HepG2 (cell line): Measurements from ENCODE around the gene PRKG1. TPM values are rescaled to one million over a fixed set of nuclear protein-coding genes. Genes with fewer than 3 reads are reported as not detected.

Source experiments
- ATAC-seq: fragments of 200-7000 bp; cut with Tn5 transposase; 3 replicates; pipeline ENCODE4 v1.9.1; 2020; ENCODE audit warnings: mild to moderate bottlenecking, moderate library complexity
- BruUV-seq: library from RNA; stranded (reverse); fragments of 400-500 nt; replicated peaks from 2 replicates; lab custom pipeline; 2021; lab: Mats Ljungman, UMichigan
- CTCF ChIA-PET: fragments of 300-600 bp; formaldehyde crosslinking; extraction: SDS; loops from one replicate; lab custom pipeline; 2021; ENCODE audit warnings: low total read pairs, inconsistent platforms, low intra/inter-chr PET ratio; lab: Yijun Ruan, JAX
- POLR2A ChIA-PET: fragments of 350-600 bp; sonication (Branson Sonifier 250); formaldehyde crosslinking; loops from one replicate; lab custom pipeline; 2020; ENCODE audit warnings: antibody characterized with exemption, inconsistent platforms; lab: Yijun Ruan, JAX
- DNase-seq: peaks from one replicate; pipeline ENCODE4 v3.0.0-alpha.2; 2015; ENCODE audit warnings: low spot score
- FAIRE-seq: peaks from 3 replicates; lab custom pipeline; 2011; peaks lifted over from hg19 to GRCh38; lab: Jason Lieb, UNC
- H2AFZ ChIP-seq: one replicate; pipeline ENCODE4 v1.6.1; 2011; ENCODE audit warnings: low read length, inconsistent platforms
- H3K27ac ChIP-seq: fragments of 300-600 bp; 3 replicates; pipeline ENCODE4 v1.8.0; 2011; ENCODE audit warnings: mixed run types, mild to moderate bottlenecking, mixed read lengths, low read length, inconsistent platforms; ENCODE audit not compliant: insufficient read depth; ENCODE audit errors: extremely low read length
- H3K27me3 ChIP-seq, 2 experiments: fragments of 200-600 bp in 1 of 2; 2 replicates in 1 of 2; 3 replicates in 1 of 2; pipeline versions ENCODE4 v1.6.0 to v1.8.0; 2011; ENCODE audit warnings: low read length in 2 of 2, mild to moderate bottlenecking in 2 of 2, moderate library complexity in 2 of 2, inconsistent platforms in 1 of 2; ENCODE audit not compliant: insufficient read depth in 2 of 2, control insufficient read depth in 1 of 2
- H3K36me3 ChIP-seq, 2 experiments: fragments of 200-600 bp in 1 of 2; replicated peaks in 1 of 2; 2 replicates in 1 of 2; 3 replicates in 1 of 2; pipeline versions ENCODE4 v1.5.1 to v1.8.0; 2011; ENCODE audit warnings: low read length in 2 of 2, inconsistent platforms in 1 of 2; ENCODE audit not compliant: insufficient read depth in 2 of 2, control insufficient read depth in 1 of 2
- H3K4me1 ChIP-seq: 2 replicates; pipeline ENCODE4 v1.5.1; 2012; ENCODE audit warnings: low read length, inconsistent platforms; ENCODE audit not compliant: insufficient read depth
- H3K4me2 ChIP-seq: 2 replicates; pipeline ENCODE4 v1.6.0; 2011; ENCODE audit warnings: low read depth, low read length, inconsistent platforms
- H3K4me3 ChIP-seq, 3 experiments: fragments of 200-600 bp in 1 of 3; sonication (generic), shearing (Covaris generic) in 1 of 3; replicated peaks in 1 of 3; 2 replicates each; pipeline ENCODE4 v1.5.1; 2011 to 2016; ENCODE audit warnings: low read length in 3 of 3, inconsistent platforms in 2 of 3, low read depth in 2 of 3, mild to moderate bottlenecking in 2 of 3, control low read depth in 1 of 3, mixed read lengths in 1 of 3; ENCODE audit not compliant: insufficient read depth in 1 of 3
- H3K79me2 ChIP-seq: one replicate; pipeline ENCODE4 v1.6.1; 2011; ENCODE audit warnings: low read length, inconsistent platforms; ENCODE audit not compliant: insufficient read depth
- H3K9ac ChIP-seq: 2 replicates; pipeline ENCODE4 v1.6.0; 2011; ENCODE audit warnings: mild to moderate bottlenecking, low read depth, low read length, inconsistent platforms; ENCODE audit not compliant: insufficient read depth
- H3K9me3 ChIP-seq: 2 replicates; pipeline ENCODE4 v1.5.1; 2012; ENCODE audit warnings: mild to moderate bottlenecking, low read length
- H4K20me1 ChIP-seq: 2 replicates; pipeline ENCODE4 v1.6.0; 2011; ENCODE audit warnings: inconsistent platforms, mild to moderate bottlenecking, low read length, moderate library complexity; ENCODE audit not compliant: insufficient read depth
- RORA ChIP-seq: sonication (generic); formaldehyde crosslinking; IDR thresholded peaks from 2 replicates; pipeline ENCODE4 v1.5.0; 2020; ENCODE audit warnings: mild to moderate bottlenecking, missing genetic modification reagents, moderate library complexity
- SSRP1 ChIP-seq: IDR thresholded peaks from 2 replicates; pipeline ENCODE4 v1.6.1; 2016; ENCODE audit warnings: control low read depth
- ZBTB40 ChIP-seq, 2 experiments: fragments of 450-650 bp in 1 of 2; sonication (generic) in 1 of 2; formaldehyde crosslinking in 1 of 2; IDR thresholded peaks; 2 replicates each; pipeline versions ENCODE4 v1.6.1 to v1.8.0; 2016 to 2022; ENCODE audit warnings: antibody characterized with exemption in 1 of 2, mild to moderate bottlenecking in 1 of 2, missing genetic modification reagents in 1 of 2
- ZNF552 ChIP-seq: sonication (generic); formaldehyde crosslinking; IDR thresholded peaks from 2 replicates; pipeline ENCODE4 v1.9.0; 2022; ENCODE audit warnings: missing genetic modification reagents, mild to moderate bottlenecking, borderline replicate concordance
- WGBS: methylation state at CpG from one replicate; pipeline ENCODE4 v1.1.6; 2017; ENCODE audit warnings: low lambda C conversion rate; 5-methylcytosine and 5-hydroxymethylcytosine counted together
- in situ Hi-C: cut with HindIII; loops from 2 replicates; pipeline ENCODE4 v1.10.0; 2017; ENCODE audit warnings: low pct_unique_long_range_greater_than_20kb; ENCODE audit not compliant: extremely low pct_ligation_motif_present
- intact Hi-C: fragments of 100-400 bp; cut with micrococcal nuclease; formaldehyde crosslinking; loops from one replicate; pipeline ENCODE4 v1.10.0; 2022; ENCODE audit not compliant: unreplicated experiment
- polyA plus RNA-seq, 8 experiments: library from polyadenylated mRNA; depleted of rRNA in 3 of 8; stranded (reverse) in 7 of 8; unstranded in 1 of 8; fragments of >200 nt; fragmentation: Illumina TruSeq in 4 of 8; extraction: Trizol in 4 of 8; gene quantifications; 2 replicates each; pipeline versions ENCODE4 v1.2.1 to v1.2.3, GENCODE V29; 2011 to 2016; ENCODE audit warnings: low read depth in 4 of 8, missing spikeins in 1 of 8, mixed read lengths in 1 of 8; ENCODE audit not compliant: insufficient read depth in 1 of 8
- total RNA-seq, 5 experiments: library from RNA; depleted of rRNA; stranded (reverse); fragments of >200 nt; fragmentation: Illumina TruSeq; extraction: Trizol; gene quantifications; 2 replicates each; pipeline ENCODE4 v1.2.3, GENCODE V29; 2016; ENCODE audit warnings: low read depth in 1 of 5
- TF ChIP-seq, protein P1 (sequence below): sonication (generic); formaldehyde crosslinking; conservative IDR thresholded peaks from 2 replicates; pipeline ENCODE4 v1.8.0; 2022; ENCODE audit warnings: missing genetic modification reagents
- TF ChIP-seq, protein P2 (sequence below): sonication (generic); formaldehyde crosslinking; IDR thresholded peaks from 2 replicates; pipeline ENCODE4 v1.5.0; 2020; ENCODE audit warnings: mild to moderate bottlenecking, missing genetic modification reagents

PRKG1 gene
- total and polyA plus RNA-seq, 2 of the 13 experiments (the other 11 are each of a cell fraction or from before 2014, with no cell fraction given) = 0.01 TPM; not detected in 1

- TF ChIP-seq ZBTB40 (IDR thresholded peaks at IDR 0.05) (no peak), ZBTB40 (CRISPR knock-in tag; IDR thresholded peaks at IDR 0.05) (no peak), ZNF552 (CRISPR knock-in tag) (no peak), RORA (CRISPR knock-in tag) (no peak)
Observed at GRCh38 chr10:51186361-51186760, 112.1 kb downstream of the PRKG1 start (continued).

GRCh38 chr10:51188008-51188407 is 113.7 kb downstream of the PRKG1 start:
- no peaks in the 10 kb centered on the region for H3K79me2 ChIP-seq
- H3K9ac ChIP-seq = no peak overlapping the region
- no peaks in the 10 kb centered on the region for H3K4me1 ChIP-seq
- no peaks in the 10 kb centered on the region for H4K20me1 ChIP-seq
- DNase-seq (no peak), FAIRE-seq (no peak), ATAC-seq (no peak)
- H3K27ac ChIP-seq = no peak overlapping the region
- no peak for TF ChIP-seq SSRP1 (CRISPR knock-in tag)
- TF ChIP-seq, protein P1, sequence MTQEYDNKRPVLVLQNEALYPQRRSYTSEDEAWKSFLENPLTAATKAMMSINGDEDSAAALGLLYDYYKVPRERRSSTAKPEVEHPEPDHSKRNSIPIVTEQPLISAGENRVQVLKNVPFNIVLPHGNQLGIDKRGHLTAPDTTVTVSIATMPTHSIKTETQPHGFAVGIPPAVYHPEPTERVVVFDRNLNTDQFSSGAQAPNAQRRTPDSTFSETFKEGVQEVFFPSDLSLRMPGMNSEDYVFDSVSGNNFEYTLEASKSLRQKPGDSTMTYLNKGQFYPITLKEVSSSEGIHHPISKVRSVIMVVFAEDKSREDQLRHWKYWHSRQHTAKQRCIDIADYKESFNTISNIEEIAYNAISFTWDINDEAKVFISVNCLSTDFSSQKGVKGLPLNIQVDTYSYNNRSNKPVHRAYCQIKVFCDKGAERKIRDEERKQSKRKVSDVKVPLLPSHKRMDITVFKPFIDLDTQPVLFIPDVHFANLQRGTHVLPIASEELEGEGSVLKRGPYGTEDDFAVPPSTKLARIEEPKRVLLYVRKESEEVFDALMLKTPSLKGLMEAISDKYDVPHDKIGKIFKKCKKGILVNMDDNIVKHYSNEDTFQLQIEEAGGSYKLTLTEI (CRISPR knock-in tag) = no peak
- TF ChIP-seq, protein P2, sequence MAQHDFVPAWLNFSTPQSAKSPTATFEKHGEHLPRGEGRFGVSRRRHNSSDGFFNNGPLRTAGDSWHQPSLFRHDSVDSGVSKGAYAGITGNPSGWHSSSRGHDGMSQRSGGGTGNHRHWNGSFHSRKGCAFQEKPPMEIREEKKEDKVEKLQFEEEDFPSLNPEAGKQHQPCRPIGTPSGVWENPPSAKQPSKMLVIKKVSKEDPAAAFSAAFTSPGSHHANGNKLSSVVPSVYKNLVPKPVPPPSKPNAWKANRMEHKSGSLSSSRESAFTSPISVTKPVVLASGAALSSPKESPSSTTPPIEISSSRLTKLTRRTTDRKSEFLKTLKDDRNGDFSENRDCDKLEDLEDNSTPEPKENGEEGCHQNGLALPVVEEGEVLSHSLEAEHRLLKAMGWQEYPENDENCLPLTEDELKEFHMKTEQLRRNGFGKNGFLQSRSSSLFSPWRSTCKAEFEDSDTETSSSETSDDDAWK = no peak
- intact Hi-C loops = no loop called here
- ChIA-PET CTCF (no interaction called here), POLR2A (no interaction called here)
- in situ Hi-C loops = no loop called here
- 6% methylated on average over 2 of the region's 2 CpGs for WGBS
- no peak overlapping the region for H3K4me2 ChIP-seq
- no peaks in the 10 kb centered on the region for H3K36me3 ChIP-seq
- no peak overlapping the region for H3K4me3 ChIP-seq
- no peak overlapping the region for H2AFZ ChIP-seq
- no peaks in the 10 kb centered on the region for H3K9me3 ChIP-seq
- no TSS peak for BruUV-seq
- H3K27me3 ChIP-seq = no peaks in the 10 kb centered on the region
